Stimulated activated CD4-positive, alpha-beta T cell treated with anti-CD3 and anti-CD28 coated beads, Interleukin-12 subunit alpha, Interleukin-12 subunit beta, amount 100 ng/mL, for 24 hours (primary cell): ENCODE results near the gene NPAS2.

Source experiments
- DNase-seq, 2 experiments: peaks; one replicate each; pipeline ENCODE4 v3.0.0-alpha.2; 2020; ENCODE audit warnings: low read depth in 2 of 2

Gene NPAS2

GRCh38 chr2:101012706-101013181, 192.8 kb downstream of the NPAS2 start:
- no peak for DNase-seq

- DNase-seq, result no peak
Observed at GRCh38 chr2:101014264-101014857, 194.4 kb downstream of the NPAS2 start.

GRCh38 chr2:101017371-101017770, 197.4 kb downstream of the NPAS2 start:
- no peak for DNase-seq

DNA sequence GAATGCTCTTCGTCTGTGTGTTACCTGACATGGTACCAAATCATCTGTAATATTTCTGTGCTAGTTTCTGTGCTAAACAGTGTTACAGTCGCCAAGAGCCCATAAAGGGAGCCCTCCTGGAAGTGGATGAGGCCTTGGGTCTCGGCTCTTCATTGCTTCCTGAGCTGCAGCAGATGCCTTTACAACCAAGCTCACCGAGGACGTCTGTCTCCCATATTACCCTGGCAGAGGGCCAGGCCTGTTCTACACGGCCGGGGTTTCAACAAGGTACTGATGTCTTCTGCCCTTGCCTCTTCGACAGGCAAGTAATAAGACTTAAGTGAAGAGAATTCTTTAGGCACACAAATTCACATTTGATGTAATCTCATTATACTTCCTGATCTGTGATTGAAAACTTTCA, 199.0 kb downstream of the NPAS2 start:
- no peak for DNase-seq

DNA sequence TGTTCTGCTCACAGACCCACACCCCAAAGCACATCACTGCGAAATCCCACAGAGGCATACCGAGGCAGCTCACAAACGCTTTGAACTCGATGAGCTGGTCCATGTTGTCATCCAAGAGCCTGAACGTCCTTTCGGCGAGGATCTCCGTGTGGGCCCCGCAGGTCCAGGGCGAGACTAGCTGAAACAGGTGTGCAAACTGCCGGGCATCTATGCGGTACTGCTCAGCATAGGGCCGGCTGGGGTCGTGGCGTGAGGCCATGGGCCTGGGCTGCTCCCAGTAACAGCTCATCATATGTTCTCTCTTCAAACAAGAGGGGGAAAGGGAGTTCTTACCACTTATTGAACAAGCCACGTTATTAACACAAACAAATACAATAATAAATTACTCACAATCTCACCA, 202.3 kb downstream of the NPAS2 start:
- no peak for DNase-seq

DNA sequence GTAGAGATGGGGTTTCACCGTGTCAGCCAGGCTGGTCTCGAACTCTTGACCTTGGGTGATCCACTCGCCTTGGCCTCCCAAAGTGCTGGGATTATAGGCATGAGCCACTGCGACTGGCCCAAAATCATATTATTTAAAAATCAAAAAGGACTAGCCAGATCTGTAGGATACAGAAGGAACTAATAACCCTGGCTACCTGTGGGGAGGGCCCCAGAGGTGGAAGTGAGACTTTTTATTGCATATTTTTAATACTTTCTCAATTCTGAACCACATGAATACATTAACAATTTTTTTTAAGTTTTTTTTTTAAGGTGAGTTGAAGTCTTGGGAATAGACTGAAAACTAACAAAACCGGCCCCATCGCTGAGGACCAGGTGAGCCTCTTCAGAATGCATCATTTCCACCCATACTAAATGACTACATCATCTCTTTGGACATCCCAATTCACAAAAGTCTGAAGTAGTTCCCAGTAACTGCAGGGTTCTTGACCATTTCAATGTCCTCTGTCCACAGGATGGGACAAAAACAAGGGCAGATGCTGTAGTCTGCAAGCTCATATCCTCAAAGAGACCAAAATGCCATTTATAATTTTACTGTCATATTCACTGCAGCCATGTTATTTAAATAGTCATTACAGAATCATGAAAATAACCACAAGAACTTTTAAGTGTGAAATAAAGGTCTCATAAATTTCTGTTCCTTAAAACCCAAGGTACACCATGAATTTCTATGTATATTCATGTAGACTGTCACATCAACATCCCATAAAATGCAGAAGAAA, 203.6 kb downstream of the NPAS2 start:
- no peak for DNase-seq

GRCh38 chr2:101025561-101025960, 205.6 kb downstream of the NPAS2 start:
- DNase-seq, result no peak

- no peak for DNase-seq
Observed at GRCh38 chr2:101026253-101026701, 206.3 kb downstream of the NPAS2 start.

GRCh38 chr2:101026923-101027469, 207.1 kb downstream of the NPAS2 start:
- no peak for DNase-seq

DNA sequence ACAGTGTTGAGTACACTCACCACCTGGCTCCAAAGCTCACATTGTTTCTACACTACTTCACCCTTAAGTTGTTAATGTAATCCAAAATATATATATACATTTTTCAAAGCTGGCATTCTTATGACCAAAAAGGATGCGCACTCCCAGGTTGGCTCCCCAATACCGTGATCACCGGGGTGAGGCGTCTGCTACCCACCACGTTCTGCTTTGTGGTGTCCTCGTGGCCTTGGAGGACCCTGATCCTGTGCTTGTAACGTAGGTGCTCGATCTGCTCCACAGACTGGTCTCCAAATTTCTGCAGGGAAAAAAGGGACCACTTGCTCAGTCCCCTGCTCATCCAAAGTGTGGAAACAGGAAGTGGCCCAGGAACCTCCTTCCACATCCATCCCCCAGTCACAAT, 207.9 kb downstream of the NPAS2 start:
- DNase-seq, result no peak

DNA sequence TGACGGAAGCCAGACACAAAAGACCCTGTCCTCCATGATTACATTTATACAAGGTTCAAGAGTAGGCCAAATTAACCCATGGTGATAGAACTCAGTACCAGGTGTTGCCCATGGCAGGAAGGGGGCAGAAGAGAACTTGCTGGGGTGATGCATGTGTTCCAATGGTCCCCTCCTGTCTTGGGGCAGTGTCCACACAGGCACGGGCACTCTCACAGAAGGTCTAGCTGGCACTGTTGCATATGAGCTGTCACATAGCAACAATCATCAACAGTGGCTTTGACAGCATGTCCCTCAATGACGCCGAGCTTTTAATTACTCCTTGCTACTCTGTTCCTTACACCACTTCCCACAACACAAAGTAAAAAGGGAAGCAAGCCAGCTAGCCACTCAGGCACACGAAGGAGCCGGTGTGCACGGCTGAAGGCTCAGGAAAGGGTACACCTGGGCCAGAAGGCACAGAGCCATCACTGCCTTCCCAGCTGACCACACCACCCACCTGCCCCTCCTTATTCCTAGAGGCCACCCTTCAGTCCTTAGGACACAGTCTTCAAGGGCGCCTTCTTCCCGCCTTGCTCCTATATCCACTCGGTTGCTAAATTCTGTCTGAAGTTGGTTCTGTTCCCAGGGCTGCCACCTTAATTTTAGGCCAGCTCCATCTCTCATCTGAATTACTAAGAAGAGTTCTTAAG, 211.1 kb downstream of the NPAS2 start:
- DNase-seq, result no peak

GRCh38 chr2:101032084-101032776, 212.3 kb downstream of the NPAS2 start:
- no peak for DNase-seq

DNA sequence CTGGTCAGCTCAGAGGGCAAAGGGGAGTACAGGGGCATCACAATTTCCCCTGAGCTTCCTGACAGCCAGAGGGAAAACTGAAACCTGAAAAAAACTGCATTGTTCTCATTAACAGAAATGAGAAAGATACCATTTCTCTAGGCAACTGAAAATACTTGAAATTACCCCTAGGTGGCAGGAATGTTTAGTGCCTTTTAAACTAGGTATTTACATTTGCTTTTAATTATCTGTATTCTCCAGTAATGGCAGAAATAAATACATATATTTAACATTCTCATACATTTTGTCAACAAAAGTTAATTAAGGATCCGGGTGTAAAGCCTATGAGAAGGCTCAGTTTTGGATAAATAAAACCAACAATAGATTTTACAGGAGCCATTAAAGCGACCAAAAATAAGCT, 216.6 kb downstream of the NPAS2 start:
- no peak for DNase-seq

- no peak for DNase-seq
Observed at GRCh38 chr2:101037161-101037755, 217.3 kb downstream of the NPAS2 start.

- no peak for DNase-seq
Observed at GRCh38 chr2:101038455-101039255, 218.7 kb downstream of the NPAS2 start.

- DNase-seq, result no peak
Observed at GRCh38 chr2:101040072-101040471, 220.1 kb downstream of the NPAS2 start.

- DNase-seq, result no peak
Observed at GRCh38 chr2:101040761-101041160, 220.8 kb downstream of the NPAS2 start.

- DNase-seq, result no peak
Observed at GRCh38 chr2:101041413-101041812, 221.5 kb downstream of the NPAS2 start.

DNA sequence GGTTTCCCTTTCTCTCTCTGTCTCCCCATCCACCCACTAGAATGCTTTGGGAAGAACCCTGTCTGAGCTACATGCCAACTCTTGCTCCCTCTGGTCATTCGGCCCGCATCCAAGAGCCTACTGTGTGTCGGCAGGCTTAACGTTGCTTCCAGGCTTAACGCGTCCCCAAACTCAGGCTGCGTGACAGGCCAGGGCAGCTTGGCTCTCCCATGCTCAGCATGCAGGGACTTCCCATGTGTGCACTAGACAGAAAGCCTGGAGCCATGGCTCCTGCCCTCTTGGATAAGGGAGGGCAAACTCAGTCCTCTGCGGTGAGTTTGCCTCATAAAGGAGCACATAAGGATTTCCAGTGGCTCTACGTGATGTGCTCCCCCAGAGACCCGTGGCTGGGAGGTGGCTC, 225.4 kb downstream of the NPAS2 start:
- no peak for DNase-seq
